ENCODE measurements around the gene ZC3H4.
A peak's percentile ranks its signal among the peaks of the same experiment; 100 is the strongest.

ZC3H4 gene

GRCh38 chr19:47129579-47129978 lies 16.0 kb upstream of the ZC3H4 start:
- in situ Hi-C loops (cut with MboI; ENCODE audit: low sequenced_read_pairs, unreplicated experiment): no loop called here
- TF ChIP-seq CTCF (IDR thresholded peaks at IDR 0.05; ENCODE audit: borderline replicate concordance, control extremely low read depth, extremely low read depth, insufficient read depth, missing control alignments): no peak

DNA sequence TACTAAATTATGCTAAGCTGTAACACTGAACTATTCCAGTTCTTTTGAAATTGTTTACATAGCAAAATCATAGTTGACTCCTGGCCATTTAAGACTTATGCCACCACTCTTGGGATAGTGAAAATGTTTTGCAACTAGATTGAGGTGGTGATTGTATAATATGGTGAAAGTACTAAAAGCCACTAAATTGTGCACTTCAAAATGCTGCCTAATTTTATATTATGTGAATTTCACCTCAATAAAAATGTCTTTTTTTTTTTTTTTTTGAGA lies 12.0 kb upstream of the ZC3H4 start:
- no peak for TF ChIP-seq CTCF (IDR thresholded peaks at IDR 0.05; ENCODE audit: borderline replicate concordance, control extremely low read depth, extremely low read depth, insufficient read depth, missing control alignments)
- in situ Hi-C loops (cut with MboI; ENCODE audit: low sequenced_read_pairs, unreplicated experiment): no loop called here
- DNase-seq (ENCODE audit: low spot score): no peak

More at GRCh38 chr19:47129579-47129978, 16.0 kb upstream of the ZC3H4 start:
- DNase-seq (ENCODE audit: low spot score): no peak

DNA sequence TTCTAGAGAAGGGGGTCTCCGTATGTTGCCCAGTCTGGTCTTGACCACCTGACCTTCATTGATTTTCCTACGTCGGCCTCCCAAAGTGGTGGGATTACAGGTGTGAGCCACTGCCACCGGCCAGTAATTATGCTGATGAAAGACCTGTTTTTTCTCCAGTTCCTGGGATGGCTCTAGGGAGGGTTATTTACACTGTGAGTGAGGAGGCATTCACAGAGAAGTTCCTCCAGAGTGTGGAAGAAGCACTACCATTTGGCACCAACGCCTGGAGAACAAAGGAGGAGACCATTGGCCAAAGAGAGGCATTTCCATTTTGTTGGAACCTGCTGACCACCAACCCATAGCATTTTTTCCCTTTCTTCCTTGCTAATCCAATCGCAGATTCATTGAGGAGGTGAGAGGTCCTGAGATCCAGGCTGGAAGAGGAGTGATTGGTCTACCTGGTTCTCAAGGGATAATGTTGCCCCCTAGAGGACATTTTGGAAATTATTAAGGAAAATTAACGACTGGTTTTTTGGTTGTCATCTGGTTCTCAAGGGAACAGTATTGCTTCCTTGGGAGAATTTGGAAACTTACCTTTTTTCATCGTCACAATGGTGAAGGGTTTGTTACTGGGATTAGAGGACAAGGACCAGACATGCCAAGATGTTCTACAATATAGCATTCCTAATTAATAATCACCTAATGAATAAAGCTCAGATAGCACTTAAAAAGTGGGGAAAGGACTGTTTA lies 11.5 kb upstream of the ZC3H4 start:
- in situ Hi-C loops (cut with MboI; ENCODE audit: low sequenced_read_pairs, unreplicated experiment): no loop called here
- peak; percentile 34 for TF ChIP-seq CTCF (IDR thresholded peaks at IDR 0.05; ENCODE audit: borderline replicate concordance, control extremely low read depth, extremely low read depth, insufficient read depth, missing control alignments)
- peak; percentile 70 for DNase-seq (ENCODE audit: low spot score)

DNA sequence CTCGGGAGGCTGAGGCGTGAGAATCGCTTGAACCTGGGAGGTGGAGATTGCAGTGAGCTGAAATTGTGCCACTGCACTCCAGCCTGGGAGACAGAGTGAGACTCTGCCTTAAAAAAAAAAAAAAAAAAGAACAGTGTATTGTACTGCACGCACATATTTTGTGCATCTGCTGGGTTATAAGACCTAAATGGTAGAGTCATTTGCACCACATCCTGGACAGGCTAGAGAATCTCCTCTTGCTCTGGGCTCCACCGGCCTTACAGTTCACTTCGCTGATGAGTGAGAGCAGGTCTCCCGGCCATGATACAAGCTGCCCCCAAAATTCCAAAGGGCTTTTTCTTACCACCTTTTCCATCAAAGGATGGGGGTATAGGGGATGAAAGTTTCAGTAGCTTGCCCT lies 9.8 kb upstream of the ZC3H4 start:
- no peak for TF ChIP-seq CTCF (IDR thresholded peaks at IDR 0.05; ENCODE audit: borderline replicate concordance, control extremely low read depth, extremely low read depth, insufficient read depth, missing control alignments)
- in situ Hi-C loops (cut with MboI; ENCODE audit: low sequenced_read_pairs, unreplicated experiment): no loop called here

GRCh38 chr19:47122359-47123335 lies 9.1 kb upstream of the ZC3H4 start:
- in situ Hi-C loops (cut with MboI; ENCODE audit: low sequenced_read_pairs, unreplicated experiment): no loop called here
- no peak for TF ChIP-seq CTCF (IDR thresholded peaks at IDR 0.05; ENCODE audit: borderline replicate concordance, control extremely low read depth, extremely low read depth, insufficient read depth, missing control alignments)
- no peak for DNase-seq (ENCODE audit: low spot score)

More for the DNA sequence above, 9.8 kb upstream of the ZC3H4 start:
- no peak for DNase-seq (ENCODE audit: low spot score)

DNA sequence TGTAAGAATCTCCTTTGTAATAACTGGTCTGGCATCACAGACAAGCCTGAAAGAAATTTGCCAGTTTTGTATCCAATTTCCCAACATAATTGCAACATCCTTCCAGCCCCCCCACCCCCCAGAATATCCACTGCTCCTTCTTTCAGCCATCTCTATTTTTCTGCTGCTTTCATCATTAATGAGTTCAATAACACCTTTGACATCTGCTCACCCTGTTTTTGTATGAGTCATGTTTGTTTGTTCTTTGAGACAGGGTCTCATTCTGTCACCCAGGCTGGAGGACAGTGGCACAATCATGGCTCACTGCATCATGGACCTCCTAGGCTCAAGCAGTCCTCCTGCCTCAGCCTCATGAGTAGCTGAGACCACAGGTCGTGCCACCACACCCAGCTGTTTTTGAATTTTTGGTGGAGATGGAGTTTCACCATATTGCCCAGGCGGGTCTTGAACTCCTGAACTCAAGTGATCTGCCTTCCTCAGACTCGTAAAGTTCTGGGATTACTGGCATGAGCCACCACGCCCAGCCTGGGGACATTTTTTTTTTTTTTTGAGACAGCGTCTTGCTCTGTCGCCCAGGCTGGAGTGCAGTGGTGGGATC lies 7.0 kb upstream of the ZC3H4 start:
- TF ChIP-seq CTCF (IDR thresholded peaks at IDR 0.05; ENCODE audit: borderline replicate concordance, control extremely low read depth, extremely low read depth, insufficient read depth, missing control alignments): no peak
- in situ Hi-C loops (cut with MboI; ENCODE audit: low sequenced_read_pairs, unreplicated experiment): no loop called here
- no peak for DNase-seq (ENCODE audit: low spot score)

Measured in GM13976 (cell line).